Stimulated activated CD4-positive, alpha-beta T cell treated with anti-CD3 and anti-CD28 coated beads, Interleukin-12 subunit alpha, Interleukin-12 subunit beta, amount 100 ng/mL, for 48 hours (primary cell): Measurements from ENCODE around the gene PNMA1.
A peak's percentile ranks its signal among the peaks of the same experiment; 100 is the strongest.

Experiments
- DNase-seq, 3 donors: peaks; one replicate each; pipeline ENCODE4 v3.0.0-alpha.2; 2020; ENCODE audit warnings: low read depth in 2 of 3, low spot score in 1 of 3

The PNMA1 gene

DNA sequence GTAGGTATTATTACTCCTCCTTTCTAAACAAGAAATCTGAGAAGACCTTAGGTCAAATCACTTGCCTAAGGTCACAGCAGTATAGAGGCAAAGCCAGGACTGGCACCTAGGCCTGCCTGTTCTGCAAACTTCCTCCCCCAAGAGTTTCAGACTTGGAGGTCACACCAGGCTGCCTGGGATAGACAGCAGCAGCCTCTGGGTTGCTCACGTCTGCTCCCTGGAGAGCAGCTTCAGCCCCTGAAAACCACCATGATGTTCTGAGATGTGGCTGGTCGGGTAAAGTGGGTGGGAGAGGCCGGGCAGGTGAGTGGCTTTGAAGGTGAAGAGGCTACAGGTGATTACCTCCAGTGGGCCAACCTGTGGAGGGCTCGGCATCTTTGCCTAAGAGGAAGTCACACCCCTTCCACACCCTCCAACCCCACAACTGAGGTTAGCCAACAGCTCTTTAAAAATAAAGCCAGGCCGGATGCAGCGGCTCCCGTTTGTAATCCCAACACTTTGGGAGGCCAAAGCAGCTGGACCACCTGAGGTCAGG lies 37.0 kb upstream of the PNMA1 start:
- no peak for DNase-seq

GRCh38 chr14:73750531-73750901 lies 36.3 kb upstream of the PNMA1 start:
- DNase-seq, result no peak

DNA sequence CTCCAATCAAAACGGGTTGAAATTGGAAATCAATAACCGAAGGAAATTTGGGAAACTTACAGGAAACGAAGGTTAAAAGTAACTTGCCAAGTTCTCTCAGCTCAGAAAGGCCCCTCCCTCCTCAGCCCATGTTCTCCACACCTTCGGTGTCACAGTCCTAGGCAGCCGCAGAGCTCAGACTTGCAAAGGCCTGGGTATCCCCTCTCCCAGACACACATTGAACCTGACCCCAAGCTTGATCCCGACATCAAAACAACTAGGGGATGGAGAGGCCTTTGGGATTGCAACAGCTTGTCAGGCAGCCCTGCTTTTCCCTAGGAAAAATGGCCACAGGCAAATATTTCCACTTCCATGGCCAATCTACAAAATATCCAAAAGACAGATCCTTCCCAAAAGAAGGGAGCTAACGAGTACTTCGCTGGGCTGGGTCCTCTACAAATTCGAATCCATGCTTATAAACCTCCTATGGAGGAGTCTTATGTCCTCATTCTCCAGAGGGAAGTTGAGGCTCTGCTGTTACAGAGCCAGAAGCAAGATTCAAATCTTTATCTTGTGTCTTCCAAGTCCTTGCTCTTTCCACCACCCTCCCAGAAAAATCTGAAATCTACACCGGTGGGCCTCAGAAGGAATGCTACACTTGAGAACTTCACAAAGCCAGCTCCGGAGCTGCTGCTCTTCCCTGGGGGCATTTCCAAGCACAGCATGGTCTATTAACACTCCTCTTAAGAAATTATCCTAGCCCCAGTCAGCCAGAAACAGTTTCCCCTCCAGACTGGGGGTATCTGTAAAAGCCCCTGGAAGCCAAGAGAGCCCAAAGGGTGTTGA lies 35.7 kb upstream of the PNMA1 start:
- no peak for DNase-seq

GRCh38 chr14:73748858-73749357 lies 34.7 kb upstream of the PNMA1 start:
- DNase-seq, result no peak

GRCh38 chr14:73747379-73748211 lies 33.4 kb upstream of the PNMA1 start:
- DNase-seq, result no peak

GRCh38 chr14:73746520-73747378 lies 32.6 kb upstream of the PNMA1 start:
- DNase-seq, result no peak

DNA sequence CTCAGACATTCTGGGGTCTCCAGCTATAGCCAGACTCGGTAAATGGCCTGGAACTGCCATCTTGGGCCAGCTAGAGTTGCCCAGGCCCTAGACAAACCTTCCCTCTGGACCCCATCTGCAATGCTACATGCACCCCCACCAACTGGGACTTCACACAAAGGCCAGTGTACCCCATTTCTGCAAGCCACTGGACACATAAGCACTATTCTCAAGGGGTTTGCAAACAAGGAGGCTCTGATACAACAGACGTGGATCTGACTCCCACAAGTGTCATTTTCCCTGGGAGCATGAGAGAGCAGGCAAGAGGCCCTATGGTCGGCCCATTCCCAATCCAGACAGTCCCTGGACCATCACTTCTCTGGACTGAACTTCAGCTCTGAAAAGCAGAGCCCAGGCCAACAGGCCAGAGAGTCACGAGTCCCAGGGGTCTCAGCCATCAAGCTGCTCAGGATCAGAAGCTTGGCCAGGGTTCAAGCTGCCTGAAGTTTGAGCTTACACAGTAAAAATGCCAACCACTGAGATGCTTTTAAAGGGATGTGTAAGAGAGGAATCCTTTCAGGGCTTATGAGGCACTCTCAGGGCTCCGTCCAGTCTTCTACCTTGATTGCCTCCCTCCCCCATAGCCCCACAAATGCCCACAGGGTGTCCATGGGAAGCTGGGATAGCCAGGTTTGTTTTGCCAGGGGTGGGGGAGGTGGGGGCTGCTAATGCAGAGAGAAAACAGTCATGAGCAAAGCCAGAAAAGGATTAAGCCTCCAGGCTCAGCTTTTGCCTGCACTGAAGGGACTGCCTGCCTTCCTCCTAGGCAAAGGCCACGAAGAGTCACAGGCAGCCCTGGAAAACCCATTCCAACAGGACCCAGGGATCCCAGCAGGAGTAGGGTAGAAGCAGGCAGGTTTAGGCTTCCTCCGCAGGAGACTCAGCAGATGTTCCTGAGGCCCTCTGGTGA lies 31.7 kb upstream of the PNMA1 start:
- DNase-seq, result no peak

DNA sequence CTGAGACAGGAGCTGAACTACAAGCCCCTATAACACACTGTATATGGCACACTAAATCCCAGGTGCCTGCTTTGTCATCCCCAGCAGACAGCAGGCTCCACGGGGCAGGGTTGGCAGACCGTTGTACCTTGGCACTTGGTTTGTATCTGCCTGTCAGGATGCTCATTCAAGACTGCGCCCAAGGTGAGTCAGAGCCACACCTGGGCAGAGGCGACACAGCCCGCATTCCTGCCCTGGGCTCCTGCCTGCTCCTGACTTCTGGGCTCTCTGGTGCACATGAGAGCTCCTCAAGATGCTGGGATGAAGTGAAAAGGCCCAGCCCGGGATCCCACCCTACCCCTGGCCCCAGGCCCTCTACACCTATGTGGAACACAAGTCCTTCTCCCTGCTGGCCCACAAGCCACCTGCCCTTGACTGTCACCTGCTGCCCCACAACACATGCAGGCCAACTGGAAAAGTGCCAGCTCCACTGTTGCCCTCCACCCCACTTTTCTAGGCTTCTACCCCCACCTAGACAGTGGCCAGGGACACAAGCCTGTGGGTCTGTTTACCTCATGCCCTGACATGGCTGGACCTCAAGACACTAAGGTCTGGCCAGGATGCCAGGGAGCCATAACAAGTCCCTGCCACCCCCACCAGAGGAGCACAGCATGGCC lies 30.8 kb upstream of the PNMA1 start:
- DNase-seq, result no peak

GRCh38 chr14:73744175-73744867 lies 30.1 kb upstream of the PNMA1 start:
- DNase-seq, result no peak

DNA sequence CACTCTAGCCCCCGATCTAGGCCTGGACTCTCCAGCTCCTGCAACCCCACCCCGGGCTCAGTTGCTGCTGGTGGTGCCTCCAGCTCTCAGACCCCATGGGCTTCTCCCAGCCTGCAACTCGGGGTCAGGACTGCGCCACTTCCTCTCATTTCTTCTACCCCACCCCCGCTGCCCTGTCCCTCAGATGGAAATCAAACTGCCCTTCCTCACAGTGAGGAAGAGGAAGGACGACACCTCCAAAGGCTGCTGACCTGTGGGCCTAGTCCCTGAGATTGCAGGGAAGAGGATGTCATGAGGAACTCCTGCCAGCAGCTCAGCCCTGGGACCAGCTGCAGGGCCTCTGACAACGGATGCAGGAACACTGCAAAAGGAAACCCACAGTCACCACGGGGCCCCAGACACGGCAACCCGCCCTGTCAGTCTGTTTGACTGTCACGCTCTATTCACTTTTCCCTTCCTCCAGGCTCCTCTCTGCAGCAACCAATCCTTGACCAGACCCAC lies 29.3 kb upstream of the PNMA1 start:
- no peak for DNase-seq

DNA sequence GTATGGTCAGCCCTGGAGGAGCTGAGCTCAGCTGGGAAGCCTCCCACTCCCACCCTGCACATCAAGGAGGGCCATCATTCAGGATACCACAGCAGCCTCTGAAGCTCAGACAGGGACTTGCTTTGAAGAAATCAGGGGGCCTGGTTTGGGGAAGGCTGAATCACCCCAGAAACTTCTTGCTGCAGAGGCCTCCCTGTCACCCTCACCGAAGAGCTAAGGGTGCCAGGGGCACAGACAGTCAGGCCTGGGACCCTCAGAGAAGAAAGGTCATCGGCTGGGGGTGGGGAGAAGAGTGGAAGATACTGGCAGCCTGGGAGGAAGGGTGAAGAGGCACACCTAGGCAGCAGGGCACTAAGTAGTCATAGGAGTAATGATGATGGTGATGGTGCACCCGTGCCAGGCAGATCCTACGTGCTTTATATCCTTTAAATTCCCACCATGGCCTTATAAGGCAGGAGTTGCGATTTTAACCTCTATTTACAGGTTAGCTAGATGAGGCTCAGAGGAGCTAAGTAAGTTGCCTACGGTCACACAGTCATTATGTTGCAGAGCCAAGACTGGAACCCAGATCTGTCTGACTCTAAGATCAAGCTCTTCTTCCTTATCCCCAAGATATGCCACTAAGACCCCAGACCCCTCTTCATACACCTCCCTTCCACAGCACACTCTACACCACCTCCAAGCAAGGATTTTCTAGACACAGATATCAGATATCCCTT lies 28.5 kb upstream of the PNMA1 start:
- DNase-seq, result no peak

- no peak for DNase-seq
Measured at GRCh38 chr14:73741876-73742519, 27.8 kb upstream of the PNMA1 start.

DNA sequence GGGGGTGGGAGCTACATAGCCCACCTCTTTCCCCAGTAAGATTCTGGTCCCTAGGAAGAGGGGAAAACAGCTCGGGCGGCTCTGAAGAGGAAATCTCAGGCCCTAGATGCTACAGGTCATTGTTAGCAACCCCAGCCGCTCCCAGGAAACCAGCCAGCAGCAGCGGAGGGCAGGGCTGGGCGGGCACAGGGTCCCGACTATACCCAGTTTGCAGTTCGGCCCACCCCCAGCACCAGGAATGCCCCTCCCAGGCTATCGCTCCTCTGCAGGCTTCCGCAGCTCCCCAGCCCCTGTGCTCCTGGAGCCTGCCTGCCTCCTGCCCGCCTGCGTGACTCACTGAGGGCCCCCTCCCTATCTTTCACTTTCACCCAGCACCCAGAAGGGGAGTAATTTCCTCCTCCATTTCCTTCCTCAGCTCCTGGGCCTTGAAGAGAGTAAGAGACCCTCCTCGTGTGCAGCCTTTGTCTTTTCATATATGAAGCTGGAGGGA lies 27.2 kb upstream of the PNMA1 start:
- peak in 1 of 3 donors; percentile 67 for DNase-seq

- DNase-seq, result no peak
Measured at GRCh38 chr14:73740618-73741326, 26.6 kb upstream of the PNMA1 start.

DNA sequence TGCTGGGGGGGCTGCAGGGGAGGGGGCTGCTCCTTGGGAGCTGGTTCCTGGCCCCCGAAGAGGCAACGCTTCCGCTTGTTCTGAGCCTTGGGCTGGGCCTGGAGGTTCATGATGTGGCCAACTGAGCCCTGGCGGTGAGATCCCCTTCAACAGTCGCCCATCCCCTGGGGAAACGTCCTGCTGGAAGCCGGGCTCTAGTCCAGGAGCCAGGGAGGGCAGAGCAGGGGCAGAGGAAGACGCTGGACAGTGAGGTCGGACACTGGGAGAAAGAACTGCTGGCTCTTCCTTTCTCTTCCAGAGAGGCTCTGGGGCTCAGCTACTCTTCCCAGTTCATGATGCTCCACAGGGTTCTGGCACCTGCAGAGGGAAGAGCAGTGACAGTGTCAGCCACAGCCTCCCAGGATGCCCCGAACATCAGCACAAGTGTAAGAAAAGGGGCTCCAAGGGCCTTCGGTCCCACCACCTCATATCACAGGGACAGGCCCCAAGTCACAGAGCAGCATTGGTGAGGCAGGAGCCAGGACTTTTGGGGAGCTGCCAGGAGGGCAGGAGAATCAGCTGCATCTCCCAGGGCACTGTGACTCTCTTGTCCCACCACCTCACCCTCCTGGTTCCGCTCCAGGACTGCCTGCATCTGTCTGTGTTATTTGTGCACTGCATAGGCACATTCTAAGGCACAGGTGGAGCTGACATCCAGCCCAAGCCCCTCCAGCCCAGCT lies 25.9 kb upstream of the PNMA1 start:
- DNase-seq, result no peak
